ENCODE results near the gene OR51G2.

GRCh38 chr11:4924239-4924638 is 5.1 kb upstream of the OR51G2 start, which contains the start of gene OR51G1:
- TF ChIP-seq YY1 (IDR thresholded peaks at IDR 0.05; ENCODE audit: low read depth) (no peak), MEF2A (IDR thresholded peaks at IDR 0.05; ENCODE audit: borderline replicate concordance, low read depth) (no peak), USF2 (IDR thresholded peaks at IDR 0.05; ENCODE audit: borderline replicate concordance, low read depth, low read length) (no peak), SIN3A (IDR thresholded peaks at IDR 0.05; ENCODE audit: borderline replicate concordance, low read depth, low read length) (no peak), POLR2AphosphoS5 (IDR thresholded peaks at IDR 0.05; ENCODE audit: low read depth, low read length) (no peak), SMC3 (IDR thresholded peaks at IDR 0.05; ENCODE audit: low read depth, low read length) (no peak), GABPA (IDR thresholded peaks at IDR 0.05; ENCODE audit: low read depth) (no peak), EZH2phosphoT487 (IDR thresholded peaks at IDR 0.05; ENCODE audit: borderline replicate concordance, low read depth) (no peak), EP300 (IDR thresholded peaks at IDR 0.05; ENCODE audit: borderline replicate concordance in 1 of 2, low read depth in 1 of 2, low read length in 1 of 2) (no peak), ZBTB33 (IDR thresholded peaks at IDR 0.05; ENCODE audit: borderline replicate concordance, low read depth) (no peak), TEAD4 (IDR thresholded peaks at IDR 0.05; ENCODE audit: borderline replicate concordance, insufficient read depth) (no peak), RFX5 (IDR thresholded peaks at IDR 0.05; ENCODE audit: low read length) (no peak)
- TF ChIP-seq, protein P1, sequence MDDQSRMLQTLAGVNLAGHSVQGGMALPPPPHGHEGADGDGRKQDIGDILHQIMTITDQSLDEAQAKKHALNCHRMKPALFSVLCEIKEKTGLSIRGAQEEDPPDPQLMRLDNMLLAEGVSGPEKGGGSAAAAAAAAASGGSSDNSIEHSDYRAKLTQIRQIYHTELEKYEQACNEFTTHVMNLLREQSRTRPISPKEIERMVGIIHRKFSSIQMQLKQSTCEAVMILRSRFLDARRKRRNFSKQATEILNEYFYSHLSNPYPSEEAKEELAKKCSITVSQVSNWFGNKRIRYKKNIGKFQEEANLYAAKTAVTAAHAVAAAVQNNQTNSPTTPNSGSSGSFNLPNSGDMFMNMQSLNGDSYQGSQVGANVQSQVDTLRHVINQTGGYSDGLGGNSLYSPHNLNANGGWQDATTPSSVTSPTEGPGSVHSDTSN (IDR thresholded peaks at IDR 0.05) = no peak
- TF ChIP-seq, protein P2, sequence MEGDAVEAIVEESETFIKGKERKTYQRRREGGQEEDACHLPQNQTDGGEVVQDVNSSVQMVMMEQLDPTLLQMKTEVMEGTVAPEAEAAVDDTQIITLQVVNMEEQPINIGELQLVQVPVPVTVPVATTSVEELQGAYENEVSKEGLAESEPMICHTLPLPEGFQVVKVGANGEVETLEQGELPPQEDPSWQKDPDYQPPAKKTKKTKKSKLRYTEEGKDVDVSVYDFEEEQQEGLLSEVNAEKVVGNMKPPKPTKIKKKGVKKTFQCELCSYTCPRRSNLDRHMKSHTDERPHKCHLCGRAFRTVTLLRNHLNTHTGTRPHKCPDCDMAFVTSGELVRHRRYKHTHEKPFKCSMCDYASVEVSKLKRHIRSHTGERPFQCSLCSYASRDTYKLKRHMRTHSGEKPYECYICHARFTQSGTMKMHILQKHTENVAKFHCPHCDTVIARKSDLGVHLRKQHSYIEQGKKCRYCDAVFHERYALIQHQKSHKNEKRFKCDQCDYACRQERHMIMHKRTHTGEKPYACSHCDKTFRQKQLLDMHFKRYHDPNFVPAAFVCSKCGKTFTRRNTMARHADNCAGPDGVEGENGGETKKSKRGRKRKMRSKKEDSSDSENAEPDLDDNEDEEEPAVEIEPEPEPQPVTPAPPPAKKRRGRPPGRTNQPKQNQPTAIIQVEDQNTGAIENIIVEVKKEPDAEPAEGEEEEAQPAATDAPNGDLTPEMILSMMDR (IDR thresholded peaks at IDR 0.05) = no peak

Data from SK-N-SH (cell line).